Measurements from ENCODE around the gene HEPH.
A peak's percentile ranks its signal among the peaks of the same experiment; 100 is the strongest.
"Not testable (repeated sequence)": the region's sequence is repeated elsewhere in the genome, so short reads cannot be mapped to it uniquely, and the experiment has no call there.

HEPH gene

GRCh38 chrX:66163849-66164411 is at the start of gene HEPH:
Gene HEPH (plus strand): TSS chrX:66164247. CDS start chrX:66170571, 6,324 bp downstream.
- Mint-ChIP-seq H3K9me3 (peaks cover 4% of the 10 kb centered on the region), H3K27me3 (ENCODE audit: low read depth) (no peaks in the 10 kb centered on the region), H3K36me3 (ENCODE audit: low read depth) (peaks cover 8% of the 10 kb centered on the region), H3K4me3 (peak within 1 kb of the TSS; percentile 86 to 92 (median 92)), H3K27ac (peak within 1 kb of the TSS; percentile 90 to 92 (median 92)), H3K4me1 (peaks cover 22% of the 10 kb centered on the region)
- TF ChIP-seq CTCF (IDR thresholded peaks at IDR 0.05; ENCODE audit: unreplicated experiment in 3 of 3): no peak

GRCh38 chrX:66118722-66119121 is 45.3 kb upstream of the HEPH start:
- H3K27ac Mint-ChIP-seq; H3K4me3 Mint-ChIP-seq; H3K36me3 Mint-ChIP-seq (ENCODE audit: low read depth); H3K9me3 Mint-ChIP-seq; H3K27me3 Mint-ChIP-seq (ENCODE audit: low read depth); H3K4me1 Mint-ChIP-seq: not testable (repeated sequence)

GRCh38 chrX:66121354-66121753 is 42.7 kb upstream of the HEPH start:
- not testable (repeated sequence) for H3K4me3 Mint-ChIP-seq; H3K4me1 Mint-ChIP-seq; H3K27me3 Mint-ChIP-seq (ENCODE audit: low read depth); H3K36me3 Mint-ChIP-seq (ENCODE audit: low read depth); H3K27ac Mint-ChIP-seq
- H3K9me3 Mint-ChIP-seq: peaks cover 17% of the 10 kb centered on the region

- H3K27me3 Mint-ChIP-seq (ENCODE audit: low read depth): no peaks in the 10 kb centered on the region
- TF ChIP-seq CTCF (IDR thresholded peaks at IDR 0.05; ENCODE audit: unreplicated experiment in 3 of 3): no peak
- no peaks in the 10 kb centered on the region for H3K4me1 Mint-ChIP-seq
- H3K4me3 Mint-ChIP-seq: no peak overlapping the region
- peaks cover 26% of the 10 kb centered on the region for H3K9me3 Mint-ChIP-seq
- H3K27ac Mint-ChIP-seq: no peak overlapping the region
- no peaks in the 10 kb centered on the region for H3K36me3 Mint-ChIP-seq (ENCODE audit: low read depth)
Observed at GRCh38 chrX:66126662-66127061, 37.4 kb upstream of the HEPH start.

GRCh38 chrX:66130469-66130868 is 33.6 kb upstream of the HEPH start:
- no peak overlapping the region for H3K4me3 Mint-ChIP-seq
- H3K4me1 Mint-ChIP-seq: no peaks in the 10 kb centered on the region
- H3K27ac Mint-ChIP-seq: no peak overlapping the region
- no peaks in the 10 kb centered on the region for H3K27me3 Mint-ChIP-seq (ENCODE audit: low read depth)
- H3K9me3 Mint-ChIP-seq: peaks cover 14% of the 10 kb centered on the region
- TF ChIP-seq CTCF (IDR thresholded peaks at IDR 0.05; ENCODE audit: unreplicated experiment in 3 of 3): no peak
- H3K36me3 Mint-ChIP-seq (ENCODE audit: low read depth): no peaks in the 10 kb centered on the region

- not testable (repeated sequence) for H3K4me3 Mint-ChIP-seq; H3K4me1 Mint-ChIP-seq; H3K27ac Mint-ChIP-seq; H3K9me3 Mint-ChIP-seq; H3K27me3 Mint-ChIP-seq (ENCODE audit: low read depth); H3K36me3 Mint-ChIP-seq (ENCODE audit: low read depth)
Observed at GRCh38 chrX:66135284-66135683, 28.8 kb upstream of the HEPH start.

GRCh38 chrX:66142351-66142750 is 21.7 kb upstream of the HEPH start:
- H3K4me1 Mint-ChIP-seq: no peaks in the 10 kb centered on the region
- no peak for TF ChIP-seq CTCF (IDR thresholded peaks at IDR 0.05; ENCODE audit: unreplicated experiment in 3 of 3)
- peaks cover 5% of the 10 kb centered on the region for H3K9me3 Mint-ChIP-seq
- no peak overlapping the region for H3K27ac Mint-ChIP-seq
- H3K36me3 Mint-ChIP-seq (ENCODE audit: low read depth): no peaks in the 10 kb centered on the region
- no peak overlapping the region for H3K4me3 Mint-ChIP-seq
- no peaks in the 10 kb centered on the region for H3K27me3 Mint-ChIP-seq (ENCODE audit: low read depth)

All from nephron (organoid).